NCI-H1092 (cell line): Measurements from ENCODE around the gene PFKM.

Experiments
- DNase-seq: peaks from one replicate; lab custom pipeline; 2025; lab: John Stamatoyannopoulos, UW

Gene PFKM

DNA sequence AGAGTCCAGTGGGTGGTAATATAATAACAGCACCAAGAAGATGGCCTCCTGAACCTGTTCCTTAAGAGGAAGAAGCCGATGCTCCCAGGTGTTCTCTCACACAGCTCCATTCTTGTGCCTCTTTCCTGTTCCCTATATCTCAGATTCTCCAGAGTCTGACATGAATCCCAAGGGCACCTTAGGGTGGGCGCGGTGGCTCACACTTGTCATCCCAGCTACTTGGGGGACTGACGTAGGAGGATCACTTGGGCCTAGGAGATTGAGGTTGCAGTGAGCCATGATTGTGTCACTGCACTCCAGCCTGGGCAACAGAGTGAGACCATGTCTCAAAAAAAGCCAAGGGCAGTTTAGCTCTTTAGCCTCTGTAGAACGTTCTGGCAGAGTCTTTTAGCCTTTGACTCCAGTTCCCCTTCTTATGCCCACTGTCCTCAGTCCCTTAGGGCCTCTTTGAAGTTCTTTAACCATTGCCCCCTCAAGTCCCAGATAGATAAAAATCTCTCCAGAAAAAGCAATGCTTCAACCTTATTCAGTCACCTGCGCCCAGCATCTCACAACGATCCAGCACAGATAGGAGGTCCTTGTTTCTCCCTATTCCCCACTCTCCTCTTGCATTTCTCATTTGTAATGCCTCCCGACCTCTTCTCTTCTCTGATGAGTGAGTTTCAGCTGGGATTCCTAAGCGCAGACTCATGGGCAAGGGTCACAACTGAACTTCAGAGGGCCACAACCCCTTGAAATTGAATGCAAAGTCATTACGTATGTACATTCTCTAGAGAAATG, 68.9 kb downstream of the PFKM start:
- DNase-seq, result no peak

DNA sequence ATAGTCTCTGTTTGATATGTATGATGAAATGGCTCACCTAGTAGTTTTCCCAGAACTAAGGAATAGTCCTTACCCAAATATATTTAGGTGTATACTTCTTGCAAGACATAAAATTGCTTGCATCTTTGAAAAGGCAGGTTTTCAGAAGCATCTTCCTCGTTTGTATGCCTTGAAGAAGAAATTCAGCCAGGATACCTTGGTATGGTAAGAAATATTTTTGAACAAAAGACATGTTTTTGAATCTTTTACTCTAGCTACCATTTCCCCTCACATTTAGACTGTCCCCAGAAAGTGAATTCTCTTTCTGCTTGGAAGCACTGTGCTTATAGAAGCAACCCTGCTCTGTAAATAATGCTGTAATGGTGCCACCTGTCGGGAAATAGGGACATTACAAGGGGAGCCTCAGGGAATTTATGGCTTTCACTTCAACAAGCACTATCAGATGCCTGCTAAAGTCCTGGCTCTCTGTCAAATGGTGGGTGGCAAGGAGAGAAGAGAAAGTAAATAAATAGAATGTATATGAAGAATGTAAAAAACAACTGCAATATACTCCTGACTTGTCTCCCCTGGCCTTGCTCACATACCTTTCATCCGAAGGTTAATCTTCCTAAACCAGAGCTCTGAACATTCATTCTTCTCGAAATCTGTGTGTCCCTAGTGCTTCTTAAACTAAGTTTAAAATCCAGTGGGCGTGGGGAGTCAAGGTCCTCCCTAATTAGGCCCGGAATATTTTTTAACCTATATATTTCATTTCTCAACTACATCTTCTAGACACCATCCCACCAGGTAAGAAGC, 70.4 kb downstream of the PFKM start:
- DNase-seq, result peak; percentile 73

- no peak for DNase-seq
These were observed 71.9 kb downstream of the PFKM start for GRCh38 chr12:48191096-48191495.

DNA sequence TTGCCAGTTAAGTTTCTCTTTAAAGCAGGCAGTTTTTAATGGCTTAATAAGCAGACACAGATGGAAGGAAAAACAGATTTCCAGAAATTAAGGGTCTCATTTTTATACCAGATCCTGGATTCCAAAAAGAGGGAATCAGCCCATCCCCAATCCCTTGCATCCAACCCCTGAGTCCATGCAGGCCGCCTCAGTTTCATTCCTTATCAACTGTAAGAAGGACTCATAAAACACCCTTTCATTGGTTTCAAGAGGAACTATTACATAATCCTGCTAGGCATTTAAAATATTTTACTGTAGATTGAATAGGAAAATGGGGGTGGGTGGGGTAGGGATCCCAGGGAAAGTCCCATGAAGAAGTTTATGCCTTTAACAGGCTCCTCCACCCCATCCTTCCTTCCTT, 73.7 kb downstream of the PFKM start:
- no peak for DNase-seq

- DNase-seq, result no peak
These were observed 74.5 kb downstream of the PFKM start for GRCh38 chr12:48193623-48194022.

DNA sequence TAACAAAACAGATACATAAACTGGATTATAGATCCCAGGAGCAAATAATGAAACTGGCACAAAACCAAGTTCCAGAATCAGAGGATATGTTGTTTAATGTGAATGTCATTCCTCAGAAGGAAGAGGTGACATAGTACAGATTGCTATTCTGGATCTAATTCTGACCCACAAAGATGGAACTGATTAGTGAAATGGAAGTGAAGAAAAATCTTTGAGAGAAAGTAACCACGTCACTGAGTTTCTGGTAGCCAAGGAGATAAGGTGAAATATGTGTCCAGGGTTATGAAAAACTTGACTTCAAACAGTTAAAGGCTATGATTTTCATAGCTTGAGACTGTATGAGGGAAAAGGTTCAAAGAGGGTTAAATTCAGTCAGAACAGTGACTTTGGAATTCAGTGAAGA, 75.6 kb downstream of the PFKM start:
- DNase-seq, result no peak
